Natural killer cell (primary cell): ENCODE results near the gene SPOCK2. TPM values are rescaled to one million over a fixed set of nuclear protein-coding genes. Genes with fewer than 3 reads are reported as not detected.

Experiments
- ATAC-seq, 3 donors: fragments of 150-1000 bp in 2 of 3; fragments of 200-7000 bp in 1 of 3; cut with Tn5 transposase; 1 replicate in 1 of 3; 2 replicates in 2 of 3; pipeline ENCODE4 v1.10.0; 2021; ENCODE audit warnings: mild to moderate bottlenecking in 2 of 3, moderate library complexity in 2 of 3
- DNase-seq, 2 donors: peaks; one replicate each; pipeline versions ENCODE4 v3.0.0 to v3.0.0-alpha.2; 2013 to 2021; ENCODE audit warnings: mixed read lengths in 1 of 2
- H3K27ac ChIP-seq: one replicate; pipeline ENCODE4 v1.5.1; 2013; ENCODE audit warnings: mild to moderate bottlenecking, low read length
- H3K27me3 ChIP-seq: one replicate; pipeline ENCODE4 v1.6.1; 2013; ENCODE audit warnings: low read length; ENCODE audit not compliant: control insufficient read depth, insufficient read depth
- H3K36me3 ChIP-seq: one replicate; pipeline ENCODE4 v1.6.1; 2013; ENCODE audit warnings: low read length; ENCODE audit not compliant: control insufficient read depth, insufficient read depth
- H3K4me1 ChIP-seq: one replicate; pipeline ENCODE4 v1.6.1; 2013; ENCODE audit warnings: low read length; ENCODE audit not compliant: control insufficient read depth, insufficient read depth
- H3K4me3 ChIP-seq: one replicate; pipeline ENCODE4 v1.5.1; 2013; ENCODE audit warnings: low read length
- H3K9me3 ChIP-seq: one replicate; pipeline ENCODE4 v1.6.1; 2013; ENCODE audit warnings: low read length; ENCODE audit not compliant: control insufficient read depth, insufficient read depth
- H3K27ac Mint-ChIP-seq, 2 donors: one replicate each; pipeline ENCODE4 v1.8.0; 2022; ENCODE audit warnings: mild to moderate bottlenecking in 2 of 2, mixed read lengths in 2 of 2, moderate library complexity in 1 of 2
- H3K27me3 Mint-ChIP-seq, 2 donors: one replicate each; pipeline ENCODE4 v1.8.0; 2022; ENCODE audit warnings: low read depth in 2 of 2, mixed read lengths in 2 of 2
- H3K36me3 Mint-ChIP-seq: one replicate; pipeline ENCODE4 v1.8.0; 2022; ENCODE audit warnings: mixed read lengths
- H3K4me1 Mint-ChIP-seq, 2 donors: one replicate each; pipeline ENCODE4 v1.8.0; 2022; ENCODE audit warnings: mixed read lengths in 2 of 2
- H3K4me3 Mint-ChIP-seq: one replicate; pipeline ENCODE4 v1.8.0; 2022; ENCODE audit warnings: mild to moderate bottlenecking, moderate library complexity, mixed read lengths
- H3K9me3 Mint-ChIP-seq, 2 donors: one replicate each; pipeline ENCODE4 v1.8.0; 2022; ENCODE audit warnings: mixed read lengths in 2 of 2
- CTCF ChIP-seq: fragments of 200-600 bp; IDR thresholded peaks from one replicate; pipeline ENCODE4 v1.8.0; 2022; ENCODE audit warnings: antibody characterized with exemption
- WGBS: methylation state at CpG from one replicate; pipeline ENCODE4 v1.1.7; 2013; ENCODE audit warnings: missing lambda C conversion rate; ENCODE audit not compliant: insufficient coverage; 5-methylcytosine and 5-hydroxymethylcytosine counted together
- intact Hi-C: fragments of 100-400 bp; cut with micrococcal nuclease; formaldehyde crosslinking; loops from one replicate; pipeline ENCODE4 v1.14.2; 2022
- total RNA-seq, 4 donors: library from RNA; stranded (reverse); fragments of 120-200 nt in 1 of 4; gene quantifications; one replicate each; pipeline versions ENCODE4 v1.2.3 to v1.2.4, GENCODE V29; 2013 to 2022

SPOCK2 gene
- total RNA-seq, 3 donors from 2014 or later (not counting 1 experiment from before 2014, with no cell fraction given), result 258 to 329 (median 293) TPM

GRCh38 chr10:72037811-72038210 lies 50.5 kb downstream of the SPOCK2 start:
- no peaks in the 10 kb centered on the region for H3K27me3 ChIP-seq
- H3K4me1 ChIP-seq, result no peaks in the 10 kb centered on the region
- ATAC-seq (no peak), DNase-seq (no peak)
- 86% methylated on average over 3 of the region's 3 CpGs for WGBS
- no peaks in the 10 kb centered on the region for H3K36me3 ChIP-seq
- no peaks in the 10 kb centered on the region for H3K27me3 Mint-ChIP-seq
- H3K27ac Mint-ChIP-seq, result no peak overlapping the region
- intact Hi-C loops, result no loop called here
- no peaks in the 10 kb centered on the region for H3K9me3 Mint-ChIP-seq
- H3K9me3 ChIP-seq, result no peaks in the 10 kb centered on the region
- H3K4me3 ChIP-seq, result no peak overlapping the region
- H3K36me3 Mint-ChIP-seq, result no peaks in the 10 kb centered on the region
- H3K4me3 Mint-ChIP-seq, result no peak overlapping the region
- H3K27ac ChIP-seq, result no peak overlapping the region
- TF ChIP-seq CTCF, result no peak
- no peaks in the 10 kb centered on the region for H3K4me1 Mint-ChIP-seq

GRCh38 chr10:72037266-72037665 lies 51.1 kb downstream of the SPOCK2 start:
- no peaks in the 10 kb centered on the region for H3K36me3 Mint-ChIP-seq
- WGBS, result 90% methylated on average over 8 of the region's 8 CpGs

GRCh38 chr10:72035252-72035887 lies 53.0 kb downstream of the SPOCK2 start:
- Mint-ChIP-seq H3K4me1 (no peaks in the 10 kb centered on the region), H3K9me3 (no peaks in the 10 kb centered on the region), H3K36me3 (no peaks in the 10 kb centered on the region), H3K4me3 (no peak overlapping the region), H3K27me3 (peaks cover 8 to 9% of the 10 kb centered on the region in 2 donors), H3K27ac (no peak overlapping the region)
- Histone ChIP-seq H3K9me3 (no peaks in the 10 kb centered on the region), H3K27me3 (no peaks in the 10 kb centered on the region), H3K36me3 (no peaks in the 10 kb centered on the region), H3K4me1 (no peaks in the 10 kb centered on the region), H3K4me3 (no peak overlapping the region), H3K27ac (no peak overlapping the region)
- no peak for ATAC-seq
- WGBS, result 87% methylated on average over 13 of the region's 13 CpGs
- no peak for DNase-seq
- TF ChIP-seq CTCF, result no peak
- intact Hi-C loops, result no loop called here

More at GRCh38 chr10:72037266-72037665, 51.1 kb downstream of the SPOCK2 start:
- no peak overlapping the region for H3K27ac ChIP-seq
- H3K4me3 ChIP-seq, result no peak overlapping the region
- ATAC-seq (no peak), DNase-seq (no peak)
- no peaks in the 10 kb centered on the region for H3K4me1 Mint-ChIP-seq
- no peaks in the 10 kb centered on the region for H3K36me3 ChIP-seq
- no peaks in the 10 kb centered on the region for H3K9me3 Mint-ChIP-seq
- H3K9me3 ChIP-seq, result no peaks in the 10 kb centered on the region
- intact Hi-C loops, result no loop called here
- H3K4me1 ChIP-seq, result no peaks in the 10 kb centered on the region
- no peaks in the 10 kb centered on the region for H3K27me3 ChIP-seq
- no peak overlapping the region for H3K27ac Mint-ChIP-seq
- H3K27me3 Mint-ChIP-seq, result no peaks in the 10 kb centered on the region
- no peak for TF ChIP-seq CTCF
- H3K4me3 Mint-ChIP-seq, result no peak overlapping the region

- TF ChIP-seq CTCF, result no peak
- no peaks in the 10 kb centered on the region for H3K9me3 ChIP-seq
Observed at GRCh38 chr10:72034761-72035160, 53.6 kb downstream of the SPOCK2 start.

More at GRCh38 chr10:72034761-72035160, 53.6 kb downstream of the SPOCK2 start:
- Histone ChIP-seq H3K27ac (no peak overlapping the region), H3K4me3 (no peak overlapping the region), H3K36me3 (no peaks in the 10 kb centered on the region), H3K27me3 (no peaks in the 10 kb centered on the region), H3K4me1 (no peaks in the 10 kb centered on the region)
- peaks cover 9% of the 10 kb centered on the region in 2 donors for H3K27me3 Mint-ChIP-seq
- H3K4me3 Mint-ChIP-seq, result no peak overlapping the region
- intact Hi-C loops, result no loop called here
- DNase-seq, result no peak
- H3K27ac Mint-ChIP-seq, result no peak overlapping the region
- H3K4me1 Mint-ChIP-seq, result no peaks in the 10 kb centered on the region
- no peaks in the 10 kb centered on the region for H3K9me3 Mint-ChIP-seq
- no peak for ATAC-seq
- no peaks in the 10 kb centered on the region for H3K36me3 Mint-ChIP-seq
- WGBS, result 98% methylated on average over 4 of the region's 4 CpGs
